HAP-1 (cell line): ENCODE measurements around the gene APOC1.
A peak's percentile ranks its signal among the peaks of the same experiment; 100 is the strongest.
"Not testable (repeated sequence)": the region's sequence is repeated elsewhere in the genome, so short reads cannot be mapped to it uniquely, and the experiment has no call there.

Source experiments
- DNase-seq, 2 experiments: peaks; one replicate each; pipeline ENCODE4 v3.0.0-alpha.2; 2016 to 2020; ENCODE audit warnings: low spot score in 2 of 2
- H3K27me3 ChIP-seq: fragments of 250-450 bp; sonication (Bioruptor Pico); 2 replicates; pipeline ENCODE4 v1.5.1; 2020; ENCODE audit warnings: low read depth, mild to moderate bottlenecking, moderate library complexity
- H3K36me3 ChIP-seq: fragments of 250-450 bp; sonication (Bioruptor Pico); replicated peaks from 2 replicates; pipeline ENCODE4 v1.5.1; 2020; ENCODE audit warnings: mild to moderate bottlenecking
- H3K4me1 ChIP-seq: fragments of 250-450 bp; sonication (Bioruptor Pico); 2 replicates; pipeline ENCODE4 v1.5.1; 2020; ENCODE audit warnings: mild to moderate bottlenecking
- H3K4me3 ChIP-seq: fragments of 250-450 bp; sonication (Bioruptor Pico); 2 replicates; pipeline ENCODE4 v1.5.1; 2020; ENCODE audit warnings: mild to moderate bottlenecking, moderate library complexity
- H3K9me3 ChIP-seq: fragments of 250-450 bp; sonication (Bioruptor Pico); 2 replicates; pipeline ENCODE4 v1.5.1; 2020; ENCODE audit warnings: mild to moderate bottlenecking, moderate library complexity
- in situ Hi-C: fragments of 300-500 bp; cut with MboI; formaldehyde crosslinking; loops from 3 replicates; pipeline ENCODE4 v1.14.3; 2020; ENCODE audit warnings: low sequenced_read_pairs, inconsistent platforms, mixed read lengths

APOC1 gene

DNA sequence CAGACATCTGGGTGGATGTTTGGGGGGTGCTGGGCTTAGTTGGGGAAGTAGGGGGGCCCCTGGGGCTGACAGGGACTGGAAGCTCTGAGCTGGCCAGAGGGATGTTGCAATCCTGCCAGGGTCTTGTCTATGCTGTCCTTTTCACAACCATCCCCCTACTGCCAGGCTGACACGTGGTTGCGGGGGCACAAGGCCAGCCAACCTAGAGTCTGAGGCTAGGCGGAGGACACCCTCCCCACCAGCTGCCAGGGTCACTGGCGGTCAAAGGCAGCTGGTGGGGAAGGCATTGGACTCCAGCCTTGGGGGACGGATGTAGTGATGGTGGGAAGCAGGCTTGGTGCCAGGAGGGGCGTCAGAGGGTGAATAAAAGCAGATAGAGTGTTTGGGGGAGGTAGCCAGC is 1.6 kb upstream of the APOC1 start:
- no peaks in the 10 kb centered on the region for H3K36me3 ChIP-seq
- DNase-seq: no peak
- H3K27me3 ChIP-seq: no peaks in the 10 kb centered on the region
- H3K4me1 ChIP-seq: peaks cover 14% of the 10 kb centered on the region
- in situ Hi-C loops: no loop called here
- H3K9me3 ChIP-seq: no peaks in the 10 kb centered on the region
- no peak overlapping the region for H3K4me3 ChIP-seq

DNA sequence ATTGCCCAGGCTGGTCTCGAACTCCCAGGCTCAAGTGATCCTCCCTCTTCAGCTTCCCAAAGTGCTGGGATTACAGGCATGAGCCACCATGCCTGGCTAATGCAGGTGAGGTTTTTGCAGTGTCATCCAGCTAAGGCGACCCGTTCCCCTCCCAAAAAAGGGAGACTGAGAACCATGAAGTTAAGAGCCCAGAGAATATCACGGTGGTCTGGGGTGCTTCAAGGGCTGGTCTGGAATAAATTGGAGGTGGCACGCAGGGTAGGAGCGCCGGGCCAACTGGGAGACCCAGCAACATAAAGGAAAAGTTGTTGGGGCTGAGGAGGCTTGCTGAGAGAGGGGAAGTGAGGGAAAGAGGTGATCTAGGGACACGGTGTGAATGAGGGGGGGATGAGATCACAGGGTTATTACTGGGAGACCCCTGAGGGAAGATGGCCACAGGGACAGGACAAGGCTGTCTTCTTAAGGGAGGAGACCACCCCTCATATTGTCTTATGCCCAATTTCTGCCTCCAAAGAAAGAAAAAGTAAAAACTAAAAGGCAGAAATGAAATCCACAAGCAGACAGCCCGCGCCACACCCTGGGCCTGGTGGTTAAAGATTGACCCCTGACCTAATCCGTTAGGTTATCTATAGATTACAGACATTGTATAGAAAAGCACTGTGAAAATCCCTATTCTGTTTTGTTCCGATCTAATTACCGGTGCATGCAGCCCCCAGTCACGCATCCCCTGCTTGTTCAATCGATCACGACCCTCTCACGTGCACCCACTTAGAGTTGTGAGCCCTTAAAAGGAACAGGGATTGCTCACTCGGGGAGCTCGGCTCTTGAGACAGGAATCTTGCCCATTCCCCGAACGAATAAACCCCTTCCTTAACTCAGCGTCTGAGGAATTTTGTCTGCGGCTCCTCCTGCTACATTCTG is 636 bp upstream of the APOC1 start:
- in situ Hi-C loops, DNase-seq, H3K36me3 ChIP-seq, H3K27me3 ChIP-seq, H3K9me3 ChIP-seq: not testable (repeated sequence)
- Histone ChIP-seq H3K4me1 (peaks cover 14% of the 10 kb centered on the region), H3K4me3 (peak overlapping the region; percentile 39)

DNA sequence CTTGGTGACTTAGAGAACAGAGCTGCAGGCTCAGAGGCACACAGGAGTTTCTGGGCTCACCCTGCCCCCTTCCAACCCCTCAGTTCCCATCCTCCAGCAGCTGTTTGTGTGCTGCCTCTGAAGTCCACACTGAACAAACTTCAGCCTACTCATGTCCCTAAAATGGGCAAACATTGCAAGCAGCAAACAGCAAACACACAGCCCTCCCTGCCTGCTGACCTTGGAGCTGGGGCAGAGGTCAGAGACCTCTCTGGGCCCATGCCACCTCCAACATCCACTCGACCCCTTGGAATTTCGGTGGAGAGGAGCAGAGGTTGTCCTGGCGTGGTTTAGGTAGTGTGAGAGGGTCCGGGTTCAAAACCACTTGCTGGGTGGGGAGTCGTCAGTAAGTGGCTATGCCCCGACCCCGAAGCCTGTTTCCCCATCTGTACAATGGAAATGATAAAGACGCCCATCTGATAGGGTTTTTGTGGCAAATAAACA is 9.9 kb downstream of the APOC1 start:
- Histone ChIP-seq H3K4me3 (no peak overlapping the region), H3K4me1 (peaks cover 10% of the 10 kb centered on the region; the same call in 1 of the 2 replicates), H3K27me3 (no peaks in the 10 kb centered on the region), H3K36me3 (no peaks in the 10 kb centered on the region), H3K9me3 (no peaks in the 10 kb centered on the region)
- DNase-seq: no peak
- in situ Hi-C loops: no loop called here

GRCh38 chr19:44925114-44925891 is 10.9 kb downstream of the APOC1 start:
- peaks cover 10% of the 10 kb centered on the region; the same call in 1 of the 2 replicates for H3K4me1 ChIP-seq

DNA sequence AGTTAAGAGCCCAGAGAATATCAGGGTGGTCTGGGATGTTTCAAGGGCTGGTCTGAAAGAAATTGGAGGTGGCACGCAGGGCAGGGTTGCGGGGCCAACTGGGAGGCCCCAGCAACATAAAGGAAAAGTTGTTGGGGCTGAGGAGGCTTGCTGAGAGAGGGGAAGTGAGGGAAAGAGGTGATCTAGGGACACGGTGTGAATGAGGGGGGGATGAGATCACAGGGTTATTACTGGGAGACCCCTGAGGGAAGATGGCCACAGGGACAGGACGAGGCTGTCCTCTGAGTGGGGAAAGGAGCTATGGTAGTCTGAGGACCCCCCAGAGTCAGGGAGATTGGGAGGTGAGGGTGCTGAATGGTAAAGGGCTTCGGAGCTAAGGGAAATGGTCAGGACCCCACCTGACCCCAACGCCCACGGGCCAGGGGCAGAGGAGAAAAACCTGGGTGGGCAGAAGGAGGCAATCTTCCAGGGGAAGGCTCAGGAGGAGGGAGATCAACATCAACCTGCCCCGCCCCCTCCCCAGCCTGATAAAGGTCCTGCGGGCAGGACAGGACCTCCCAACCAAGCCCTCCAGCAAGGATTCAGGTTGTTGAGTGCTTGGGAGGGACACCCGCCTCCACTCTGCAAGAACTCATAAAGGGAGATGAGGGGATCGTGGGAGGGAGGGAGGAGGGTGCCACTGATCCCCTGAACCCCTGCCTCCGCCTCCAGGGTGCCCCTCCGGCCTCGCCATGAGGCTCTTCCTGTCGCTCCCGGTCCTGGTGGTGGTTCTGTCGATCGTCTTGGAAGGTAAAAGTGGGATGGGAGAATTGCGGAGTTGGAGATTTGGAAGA is 12.1 kb downstream of the APOC1 start:
- Histone ChIP-seq H3K4me3 (peak overlapping the region; percentile 14), H3K4me1 (peaks cover 10% of the 10 kb centered on the region; the same call in 1 of the 2 replicates)
- H3K27me3 ChIP-seq, H3K9me3 ChIP-seq, in situ Hi-C loops, DNase-seq, H3K36me3 ChIP-seq: not testable (repeated sequence)

More at GRCh38 chr19:44925114-44925891, 10.9 kb downstream of the APOC1 start:
- Histone ChIP-seq H3K4me3 (no peak overlapping the region), H3K36me3 (no peaks in the 10 kb centered on the region), H3K9me3 (no peaks in the 10 kb centered on the region), H3K27me3 (no peaks in the 10 kb centered on the region)
- no peak for DNase-seq
- in situ Hi-C loops: no loop called here

DNA sequence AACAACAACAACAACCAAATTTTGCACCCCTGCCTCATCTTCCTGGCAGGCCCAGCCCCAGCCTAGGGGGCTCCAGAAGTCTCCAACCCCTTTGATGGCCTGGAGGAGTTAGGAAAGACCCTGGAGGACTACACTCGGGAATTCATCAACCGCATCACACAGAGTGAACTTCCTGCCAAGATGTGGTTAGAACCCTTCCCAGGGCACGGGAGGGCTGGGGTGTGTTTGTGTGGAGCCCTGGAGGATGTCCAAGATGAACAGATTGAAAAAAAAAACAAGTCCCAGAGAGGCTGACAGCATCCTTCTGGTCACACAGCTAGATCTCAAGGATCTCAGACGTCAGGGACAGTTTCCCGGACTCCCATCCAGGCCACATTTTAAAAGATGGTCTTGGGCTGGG is 13.3 kb downstream of the APOC1 start:
- H3K4me1 ChIP-seq: peaks cover 10% of the 10 kb centered on the region; the same call in 1 of the 2 replicates
- H3K36me3 ChIP-seq: no peaks in the 10 kb centered on the region
- in situ Hi-C loops: no loop called here
- H3K9me3 ChIP-seq: no peaks in the 10 kb centered on the region
- H3K27me3 ChIP-seq: no peaks in the 10 kb centered on the region
- H3K4me3 ChIP-seq: no peak overlapping the region
- DNase-seq: no peak

GRCh38 chr19:44930088-44930487 is 15.7 kb downstream of the APOC1 start:
- H3K4me1 ChIP-seq: peaks cover 10% of the 10 kb centered on the region; the same call in 1 of the 2 replicates
- H3K9me3 ChIP-seq: no peaks in the 10 kb centered on the region
- H3K27me3 ChIP-seq: no peaks in the 10 kb centered on the region
- no peak for DNase-seq
- H3K4me3 ChIP-seq: no peak overlapping the region
- no peaks in the 10 kb centered on the region for H3K36me3 ChIP-seq
- in situ Hi-C loops: no loop called here

DNA sequence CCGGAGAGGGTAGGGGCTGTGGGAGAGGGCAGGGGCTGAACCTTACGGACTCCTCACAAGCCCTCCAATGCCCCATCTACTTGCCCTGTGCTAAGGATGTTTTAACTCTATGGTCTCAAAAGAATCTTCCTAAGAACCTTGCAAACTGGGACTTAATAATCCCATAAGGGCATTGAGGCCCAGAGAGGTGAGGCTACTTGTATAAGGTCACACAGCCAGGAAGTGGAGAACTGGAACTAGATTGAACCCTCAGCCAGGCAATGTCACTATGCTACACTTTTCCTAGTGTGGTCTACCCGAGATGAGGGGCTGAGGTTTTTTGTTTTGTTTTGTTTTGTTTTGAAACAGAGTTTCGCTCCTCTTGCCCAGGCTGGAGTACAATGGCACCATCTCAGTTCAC is 17.1 kb downstream of the APOC1 start:
- no peak for DNase-seq
- no peaks in the 10 kb centered on the region for H3K36me3 ChIP-seq
- H3K9me3 ChIP-seq: no peaks in the 10 kb centered on the region
- H3K4me3 ChIP-seq: no peak overlapping the region
- in situ Hi-C loops: no loop called here
- peaks cover 10% of the 10 kb centered on the region; the same call in 1 of the 2 replicates for H3K4me1 ChIP-seq
- H3K27me3 ChIP-seq: no peaks in the 10 kb centered on the region

GRCh38 chr19:44939668-44940067 is 25.3 kb downstream of the APOC1 start:
- Histone ChIP-seq H3K36me3 (no peaks in the 10 kb centered on the region), H3K27me3 (no peaks in the 10 kb centered on the region), H3K9me3 (no peaks in the 10 kb centered on the region), H3K4me1 (no peaks in the 10 kb centered on the region), H3K4me3 (no peak overlapping the region)
- in situ Hi-C loops: no loop called here
- no peak for DNase-seq

- no peak for DNase-seq
- Histone ChIP-seq H3K4me3 (no peak within 1 kb of the TSS), H3K4me1 (no peaks in the 10 kb centered on the region), H3K27me3 (no peaks in the 10 kb centered on the region), H3K36me3 (no peaks in the 10 kb centered on the region), H3K9me3 (no peaks in the 10 kb centered on the region)
- in situ Hi-C loops: no loop called here
These were observed 27.7 kb downstream of the APOC1 start, which contains the start of gene APOC4 for GRCh38 chr19:44942067-44942571. Gene APOC4, plus strand, starts transcription at chr19:44942237. Its CDS starts 41 bp downstream, at chr19:44942278.

DNA sequence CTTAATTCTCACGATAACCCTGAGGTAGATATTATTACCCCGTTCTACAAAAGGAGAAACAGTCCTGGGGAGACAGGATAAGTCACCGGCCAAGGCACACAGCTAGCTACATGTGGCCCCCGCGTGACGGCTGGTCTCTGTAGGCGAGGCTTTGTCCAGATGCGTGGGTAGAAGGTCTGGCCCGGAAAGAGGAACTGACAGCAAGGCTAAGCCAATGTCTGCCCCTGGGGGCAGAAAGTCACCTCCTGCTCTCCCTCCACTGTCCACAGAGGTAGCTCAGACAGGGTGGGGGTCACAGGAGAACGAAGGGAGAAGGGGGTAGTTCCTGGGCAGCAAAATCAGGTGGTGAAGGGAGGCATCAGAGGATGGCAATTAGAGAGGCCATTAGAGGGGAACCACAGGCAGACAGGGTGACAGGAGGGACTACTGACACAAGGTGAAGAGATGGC is 29.4 kb downstream of the APOC1 start:
- no peaks in the 10 kb centered on the region for H3K36me3 ChIP-seq
- in situ Hi-C loops: no loop called here
- H3K9me3 ChIP-seq: no peaks in the 10 kb centered on the region
- no peak for DNase-seq
- H3K4me3 ChIP-seq: no peak overlapping the region
- no peaks in the 10 kb centered on the region for H3K4me1 ChIP-seq
- no peaks in the 10 kb centered on the region for H3K27me3 ChIP-seq

- Histone ChIP-seq H3K4me1 (no peaks in the 10 kb centered on the region), H3K27me3 (no peaks in the 10 kb centered on the region), H3K36me3 (peaks cover 8% of the 10 kb centered on the region; the same call in 1 of the 2 replicates), H3K4me3 (no peak overlapping the region), H3K9me3 (no peaks in the 10 kb centered on the region)
- no peak for DNase-seq
- in situ Hi-C loops: loop anchor here (5.0 kb wide), 1 partner anchor 40 kb away; the partner anchor contains the start of gene APOE
These were observed 32.7 kb downstream of the APOC1 start for GRCh38 chr19:44947041-44947581.
